Dermis blood vessel endothelial cell (primary cell): ENCODE data around the gene SLC9A9. TPM values are rescaled to one million over a fixed set of nuclear protein-coding genes. Genes with fewer than 3 reads are reported as not detected.
"Not testable (repeated sequence)": the region's sequence is repeated elsewhere in the genome, so short reads cannot be mapped to it uniquely, and the experiment has no call there.

Experiments used
- DNase-seq: peaks from one replicate; pipeline ENCODE4 v3.0.0; 2010
- total RNA-seq: library from RNA; depleted of rRNA; stranded (reverse); fragments of >200 nt; gene quantifications from 2 replicates; pipeline ENCODE4 v1.2.3, GENCODE V29; 2014

Gene SLC9A9
- total RNA-seq, 1 donor from 2014 or later: 3.2 TPM

GRCh38 chr3:143309705-143310104 is 538.6 kb downstream of the SLC9A9 start:
- DNase-seq: no peak

- peak; percentile 71 for DNase-seq
Observed at GRCh38 chr3:143307613-143308183, 540.6 kb downstream of the SLC9A9 start.

- peak; percentile 50 for DNase-seq
Observed at GRCh38 chr3:143306407-143306806, 541.9 kb downstream of the SLC9A9 start.

- DNase-seq: peak; percentile 85
Observed at GRCh38 chr3:143302638-143303171, 545.6 kb downstream of the SLC9A9 start.

- DNase-seq: no peak
Observed at GRCh38 chr3:143301031-143301901, 547.0 kb downstream of the SLC9A9 start.

- DNase-seq: no peak
Observed at GRCh38 chr3:143298886-143299535, 549.3 kb downstream of the SLC9A9 start.

- DNase-seq: no peak
Observed at GRCh38 chr3:143298380-143298779, 549.9 kb downstream of the SLC9A9 start.

- DNase-seq: no peak
Observed at GRCh38 chr3:143295201-143296080, 552.8 kb downstream of the SLC9A9 start.

GRCh38 chr3:143294188-143294587 is 554.1 kb downstream of the SLC9A9 start:
- DNase-seq: no peak

- DNase-seq: peak; percentile 23
Observed at GRCh38 chr3:143291836-143292447, 556.3 kb downstream of the SLC9A9 start.

GRCh38 chr3:143288944-143289343 is 559.3 kb downstream of the SLC9A9 start:
- DNase-seq: no peak

GRCh38 chr3:143287403-143287802 is 560.9 kb downstream of the SLC9A9 start:
- DNase-seq: peak; percentile 39

GRCh38 chr3:143286392-143287010 is 561.8 kb downstream of the SLC9A9 start:
- DNase-seq: no peak

- no peak for DNase-seq
Observed at GRCh38 chr3:143283432-143284128, 564.7 kb downstream of the SLC9A9 start.

GRCh38 chr3:143280984-143281383 is 567.3 kb downstream of the SLC9A9 start:
- DNase-seq: no peak

GRCh38 chr3:143279567-143279966 is 568.7 kb downstream of the SLC9A9 start:
- DNase-seq: not testable (repeated sequence)

GRCh38 chr3:143278721-143279120 is 569.5 kb downstream of the SLC9A9 start:
- no peak for DNase-seq

GRCh38 chr3:143277531-143277930 is 570.7 kb downstream of the SLC9A9 start:
- DNase-seq: no peak

GRCh38 chr3:143276592-143276991 is 571.7 kb downstream of the SLC9A9 start:
- DNase-seq: no peak

- DNase-seq: no peak
Observed at GRCh38 chr3:143273975-143274690, 574.1 kb downstream of the SLC9A9 start.
